BE2C (cell line): ENCODE results near the gene MSH6. TPM values are rescaled to one million over a fixed set of nuclear protein-coding genes. Genes with fewer than 3 reads are reported as not detected.
A peak's percentile ranks its signal among the peaks of the same experiment; 100 is the strongest.

Source experiments
- DNase-seq: peaks from one replicate; pipeline ENCODE4 v3.0.0-alpha.2; 2020
- H3K27me3 ChIP-seq: fragments of 250-450 bp; sonication (Bioruptor Pico); 2 replicates; pipeline ENCODE4 v1.5.1; 2020; ENCODE audit warnings: mild to moderate bottlenecking
- H3K36me3 ChIP-seq: fragments of 250-450 bp; sonication (Bioruptor Pico); 2 replicates; pipeline ENCODE4 v1.5.1; 2020; ENCODE audit warnings: mild to moderate bottlenecking
- H3K4me1 ChIP-seq: fragments of 250-450 bp; sonication (Bioruptor Pico); 2 replicates; pipeline ENCODE4 v1.5.1; 2020
- H3K4me3 ChIP-seq: 2 replicates; pipeline ENCODE4 v1.5.1; 2011; ENCODE audit warnings: low read depth, low read length
- H3K9me3 ChIP-seq: fragments of 250-450 bp; sonication (Bioruptor Pico); 2 replicates; pipeline ENCODE4 v1.5.1; 2020
- CTCF ChIP-seq: IDR thresholded peaks from 2 replicates; pipeline ENCODE4 v1.5.1; 2012; ENCODE audit warnings: mild to moderate bottlenecking, low read depth, low read length
- polyA plus RNA-seq: library from polyadenylated mRNA; unstranded; fragments of >200 nt; gene quantifications from one replicate; pipeline ENCODE4 v1.2.1, GENCODE V29; 2012; ENCODE audit warnings: low read depth, missing spikeins; ENCODE audit not compliant: insufficient read length, insufficient read depth

Gene MSH6
- polyA plus RNA-seq = 9.3 TPM

GRCh38 chr2:47782671-47783485, at the start of gene MSH6:
TSS of gene MSH6 (plus strand) at chr2:47783145. CDS start at chr2:47783234, 89 bp downstream.
- Histone ChIP-seq H3K27me3 (no peaks in the 10 kb centered on the region), H3K4me3 (peak within 1 kb of the TSS; percentile 66), H3K9me3 (no peaks in the 10 kb centered on the region), H3K4me1 (no peaks in the 10 kb centered on the region), H3K36me3 (no peaks in the 10 kb centered on the region)
- peak; percentile 85 for DNase-seq
- no peak for TF ChIP-seq CTCF

- Histone ChIP-seq H3K4me3 (no peak overlapping the region), H3K4me1 (no peaks in the 10 kb centered on the region), H3K36me3 (no peaks in the 10 kb centered on the region), H3K9me3 (no peaks in the 10 kb centered on the region), H3K27me3 (peaks cover 11% of the 10 kb centered on the region)
- no peak for TF ChIP-seq CTCF
- no peak for DNase-seq
Observed at GRCh38 chr2:47735136-47735869, 47.6 kb upstream of the MSH6 start.

GRCh38 chr2:47735912-47736311, 47.0 kb upstream of the MSH6 start:
- TF ChIP-seq CTCF = no peak
- H3K9me3 ChIP-seq = no peaks in the 10 kb centered on the region
- no peaks in the 10 kb centered on the region for H3K4me1 ChIP-seq
- no peak overlapping the region for H3K4me3 ChIP-seq
- no peaks in the 10 kb centered on the region for H3K36me3 ChIP-seq
- DNase-seq = no peak
- peaks cover 11% of the 10 kb centered on the region for H3K27me3 ChIP-seq

GRCh38 chr2:47737191-47737975, 45.6 kb upstream of the MSH6 start:
- TF ChIP-seq CTCF = no peak
- Histone ChIP-seq H3K9me3 (no peaks in the 10 kb centered on the region), H3K36me3 (no peaks in the 10 kb centered on the region), H3K4me1 (no peaks in the 10 kb centered on the region), H3K4me3 (no peak overlapping the region), H3K27me3 (peaks cover 11% of the 10 kb centered on the region)
- DNase-seq = no peak

- Histone ChIP-seq H3K9me3 (no peaks in the 10 kb centered on the region), H3K36me3 (no peaks in the 10 kb centered on the region), H3K4me3 (no peak overlapping the region), H3K27me3 (peaks cover 11% of the 10 kb centered on the region), H3K4me1 (no peaks in the 10 kb centered on the region)
- TF ChIP-seq CTCF = no peak
- DNase-seq = no peak
Observed at GRCh38 chr2:47738331-47738730, 44.6 kb upstream of the MSH6 start.
